GM23248 (cell line): Measurements from ENCODE around the gene ENOX2.

ENCODE experiments used
- EZH2 ChIP-seq: fragments of 200-600 bp; sonication (generic); IDR thresholded peaks from 2 replicates; pipeline ENCODE4 v1.6.1; 2018; ENCODE audit warnings: antibody characterized with exemption, mild to moderate bottlenecking; ENCODE audit not compliant: insufficient read depth, poor library complexity, severe bottlenecking
- EZH2phosphoT487 ChIP-seq: fragments of 200-600 bp; sonication (generic); IDR thresholded peaks from 2 replicates; pipeline ENCODE4 v1.6.1; 2018; ENCODE audit warnings: antibody characterized with exemption, moderate library complexity, mild to moderate bottlenecking, low read depth; ENCODE audit not compliant: insufficient read depth

DNA sequence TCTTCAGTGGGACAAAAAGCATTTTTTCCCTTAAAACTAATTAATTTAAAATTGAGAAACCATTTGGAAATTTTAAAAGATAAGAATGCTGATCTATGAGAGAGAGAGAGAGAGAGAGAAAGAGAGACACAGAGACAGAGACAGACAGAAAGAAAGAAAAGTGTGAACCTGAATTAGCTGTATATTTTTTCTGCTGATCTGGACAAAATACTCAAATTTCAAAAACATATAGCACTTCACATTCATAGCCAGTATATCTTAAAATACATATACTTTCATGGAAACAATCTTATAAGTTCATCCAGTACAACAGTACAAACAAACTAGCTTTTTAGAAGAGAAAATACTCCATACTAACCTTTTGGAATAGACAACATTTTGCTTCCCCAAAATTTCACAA, 18.4 kb downstream of the ENOX2 start:
- no peak for TF ChIP-seq EZH2
- no peak for TF ChIP-seq EZH2phosphoT487
